ENCODE measurements around the gene TADA2A.
"Not testable (repeated sequence)": the region's sequence is repeated elsewhere in the genome, so short reads cannot be mapped to it uniquely, and the experiment has no call there.

The TADA2A gene

DNA sequence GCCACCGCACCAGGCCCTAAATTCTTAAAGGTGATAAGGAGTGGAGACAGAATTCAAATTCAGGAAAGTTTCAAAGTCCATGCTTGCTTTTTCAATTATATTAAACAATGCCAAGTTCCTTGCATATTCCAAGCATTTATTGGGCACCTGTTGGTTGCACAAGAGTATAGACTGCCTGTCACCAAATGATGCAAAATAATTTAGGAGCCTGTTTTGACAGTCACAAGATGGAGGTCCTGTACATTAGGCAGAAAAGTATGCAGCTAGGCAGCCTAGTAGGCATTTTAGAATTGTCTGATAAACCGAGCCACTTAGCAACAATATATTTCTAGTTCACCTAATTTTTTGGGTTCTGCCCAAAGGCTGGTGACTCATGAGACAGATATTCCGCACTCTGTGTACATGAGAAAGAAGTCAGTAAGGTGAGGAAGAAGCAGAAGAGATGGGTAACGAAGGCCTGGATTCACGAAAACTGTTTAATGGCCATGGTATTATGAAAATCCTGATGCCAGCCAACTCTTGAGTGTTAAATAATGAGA is 7.4 kb upstream of the TADA2A start:
- no peak for DNase-seq (ENCODE audit: low read depth)

DNA sequence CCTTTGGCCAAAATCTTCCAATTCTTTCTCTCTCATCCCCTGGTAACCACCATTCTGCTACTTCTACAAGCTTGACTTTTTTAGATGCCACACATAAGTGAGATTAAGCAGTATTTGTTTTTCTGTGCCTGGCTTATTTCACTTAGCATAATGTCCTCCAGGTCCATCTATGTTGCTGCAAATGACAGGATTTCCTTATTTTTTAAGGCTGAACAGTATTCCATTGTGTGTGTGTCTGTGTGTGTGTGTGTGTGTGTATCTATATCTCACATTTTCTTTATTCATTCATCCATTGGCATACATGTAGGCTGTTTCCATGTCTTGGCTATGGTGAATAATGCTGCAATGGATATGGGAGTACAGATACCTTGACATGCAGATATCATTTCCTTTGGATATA is 6.2 kb upstream of the TADA2A start:
- no peak for DNase-seq (ENCODE audit: low read depth)

DNA sequence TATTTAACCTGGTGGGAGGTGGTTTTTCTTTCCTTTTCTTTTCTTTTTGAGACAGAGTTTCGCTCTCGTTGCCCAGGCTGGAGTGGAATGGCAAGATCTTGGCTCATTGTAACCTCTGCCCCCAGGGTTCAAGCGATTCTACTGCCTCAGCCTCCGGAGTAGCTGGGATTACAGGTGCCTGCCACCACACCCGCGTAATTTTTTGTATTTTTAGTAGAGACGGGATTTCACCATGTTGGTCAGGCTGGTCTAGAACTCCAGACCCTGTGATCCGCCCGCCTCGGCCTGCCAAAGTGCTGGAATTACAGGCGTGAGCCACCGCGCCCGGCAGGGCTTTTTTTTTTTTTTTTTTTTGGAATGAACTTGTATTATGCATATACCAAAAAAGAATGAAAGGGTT is 1.2 kb upstream of the TADA2A start:
- DNase-seq (ENCODE audit: low read depth), result not testable (repeated sequence)

- DNase-seq (ENCODE audit: low read depth), result no peak
Observed at GRCh38 chr17:37405955-37406634, 591 bp upstream of the TADA2A start.

DNA sequence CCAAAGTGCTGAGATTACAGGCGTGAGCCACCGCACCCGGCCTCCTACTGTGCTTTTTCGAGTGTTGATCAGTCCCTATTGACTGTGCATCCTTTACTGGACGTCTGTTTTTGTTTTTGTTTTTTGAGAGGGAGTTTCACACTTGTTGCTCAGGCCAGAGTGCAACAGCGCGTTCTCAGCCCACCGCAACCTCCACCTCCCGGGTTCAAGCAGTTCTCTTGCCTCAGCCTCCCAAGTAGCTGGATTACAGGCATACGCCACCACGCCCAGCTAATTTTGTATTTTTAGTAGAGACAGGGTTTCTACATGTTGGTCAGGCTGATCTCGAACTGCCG is 1.4 kb downstream of the TADA2A start:
- DNase-seq (ENCODE audit: low read depth), result not testable (repeated sequence)

GRCh38 chr17:37410357-37410756 is 3.7 kb downstream of the TADA2A start:
- no peak for DNase-seq (ENCODE audit: low read depth)

DNA sequence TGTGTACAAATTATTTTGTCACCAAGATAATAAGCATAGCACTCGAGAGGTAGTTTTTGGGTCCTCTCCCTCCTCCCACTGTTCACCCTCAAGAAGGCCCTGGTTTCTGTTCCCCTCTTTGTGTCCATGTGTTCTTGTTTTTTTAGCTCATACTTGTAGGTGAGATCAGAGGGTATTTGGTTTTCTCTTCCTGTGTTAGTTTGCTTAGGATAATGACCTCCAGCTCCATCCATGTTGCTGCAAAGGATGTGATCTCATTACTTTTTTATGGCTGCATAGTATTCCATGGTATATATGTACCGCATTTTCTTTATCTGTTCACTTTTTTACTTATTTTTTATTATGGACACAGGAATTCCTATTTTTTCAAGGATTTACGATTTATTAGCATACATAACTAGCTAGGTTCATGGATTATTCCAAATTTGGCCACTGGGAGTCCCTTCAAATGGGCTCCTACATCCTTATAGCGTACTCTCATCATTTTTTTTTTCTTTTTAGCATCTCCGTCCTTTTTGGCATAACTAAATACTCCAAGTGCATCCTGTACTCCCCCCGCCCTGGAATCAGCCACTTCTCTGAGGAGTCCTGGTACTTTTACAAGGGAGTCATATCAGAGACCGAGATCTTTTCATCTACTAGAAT is 7.3 kb downstream of the TADA2A start:
- no peak for DNase-seq (ENCODE audit: low read depth)

DNA sequence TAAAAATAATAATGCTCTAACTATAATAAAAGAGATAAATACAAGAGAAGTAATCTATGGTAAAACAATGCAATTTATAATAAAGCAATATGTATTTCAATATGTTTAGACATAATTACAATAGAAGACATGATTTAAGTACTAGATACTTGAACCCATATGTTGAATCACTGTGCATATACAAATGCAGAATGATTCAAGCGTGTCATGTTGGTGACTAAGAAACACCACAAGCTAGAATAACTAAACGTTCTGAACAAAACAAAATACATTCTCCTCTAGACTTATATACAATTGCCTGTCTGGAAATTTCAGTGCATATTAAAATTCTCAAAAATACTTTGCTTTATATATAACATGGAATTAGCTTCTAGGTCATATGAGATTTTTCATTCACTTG is 11.2 kb downstream of the TADA2A start:
- no peak for DNase-seq (ENCODE audit: low read depth)

GRCh38 chr17:37422971-37423625 is 16.4 kb downstream of the TADA2A start:
- DNase-seq (ENCODE audit: low read depth), result no peak

DNA sequence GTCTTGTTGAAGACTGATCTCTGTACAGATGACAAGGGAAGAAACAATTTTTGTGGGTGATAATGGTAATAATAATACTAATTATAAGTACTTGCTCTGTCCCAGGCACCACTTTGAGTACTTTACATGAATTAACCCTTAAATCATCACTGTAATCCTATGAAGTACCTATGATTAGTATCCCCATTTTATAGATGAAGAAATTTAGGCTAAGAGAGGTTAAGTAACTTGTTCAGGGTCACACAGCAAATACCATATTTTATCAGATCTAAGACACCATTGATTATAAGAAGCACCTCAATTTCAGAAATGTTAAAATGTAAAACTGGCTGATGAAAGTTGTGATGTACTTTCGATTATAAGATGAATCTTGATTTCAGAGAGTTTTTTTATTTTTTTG is 18.6 kb downstream of the TADA2A start:
- DNase-seq (ENCODE audit: low read depth), result no peak

DNA sequence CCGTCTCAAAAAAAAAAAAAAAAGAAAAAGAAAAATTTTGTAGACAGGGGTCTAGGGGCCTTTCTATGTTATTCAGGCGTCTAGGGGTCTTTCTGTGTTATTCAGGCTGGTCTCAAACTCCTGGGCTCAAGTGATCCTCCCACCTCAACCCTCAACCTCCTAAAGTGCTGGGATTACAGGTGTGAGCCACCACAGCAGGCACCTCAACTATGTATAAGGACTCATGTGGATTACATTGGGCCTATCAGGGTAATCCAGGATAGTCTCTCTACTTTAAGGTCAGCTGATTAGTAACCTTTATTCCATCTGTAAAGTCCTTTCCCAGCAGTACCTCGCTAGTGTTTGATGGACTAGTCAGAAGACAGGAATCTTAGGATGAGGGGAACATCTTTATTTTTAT is 22.4 kb downstream of the TADA2A start:
- no peak for DNase-seq (ENCODE audit: low read depth)

DNA sequence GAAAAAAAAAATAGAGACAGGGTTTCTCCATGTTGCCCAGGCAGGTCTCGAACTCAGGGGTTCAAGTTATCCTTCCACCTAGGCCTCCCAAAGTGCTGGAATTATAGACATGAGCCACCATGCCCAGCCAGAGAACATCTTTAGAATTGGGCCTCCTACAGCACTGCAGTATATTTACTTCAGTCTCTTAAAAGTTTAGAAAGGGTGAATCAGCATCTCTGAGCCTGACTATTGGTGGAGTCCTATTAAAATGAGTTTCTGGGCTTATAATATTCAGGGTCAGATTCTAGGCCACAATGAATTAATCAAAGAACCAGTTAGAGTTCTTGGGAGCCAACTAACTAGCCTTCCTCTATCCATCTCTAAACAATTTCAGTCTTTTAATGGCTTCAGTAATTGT is 22.8 kb downstream of the TADA2A start:
- no peak for DNase-seq (ENCODE audit: low read depth)

DNA sequence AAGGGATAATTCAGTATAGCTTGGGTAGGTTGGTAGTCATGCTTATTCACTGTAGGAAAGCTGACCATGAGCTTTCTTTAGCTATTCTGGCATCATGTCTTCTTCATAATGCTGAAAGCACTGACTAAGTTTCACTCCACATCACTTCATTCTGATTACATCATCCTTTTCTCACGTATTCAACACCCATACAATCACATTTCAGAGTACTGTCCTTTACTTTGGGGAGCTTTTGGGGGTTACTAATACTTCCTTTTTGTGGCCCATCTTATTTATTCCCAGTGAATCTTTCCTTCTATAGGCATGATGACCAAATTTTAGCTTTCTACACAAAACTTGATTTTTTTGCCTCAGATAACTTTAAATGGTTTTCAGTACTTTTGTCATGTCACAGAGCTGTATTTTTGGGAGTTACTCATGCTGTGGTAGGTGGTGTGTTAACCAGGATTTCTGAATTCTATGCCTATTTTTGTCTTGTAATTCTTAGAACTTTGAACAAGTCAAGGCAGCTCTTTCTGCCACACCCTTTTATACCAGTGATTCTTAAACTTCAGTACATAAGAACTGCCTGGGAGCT is 23.5 kb downstream of the TADA2A start:
- DNase-seq (ENCODE audit: low read depth), result peak; percentile 37

- DNase-seq (ENCODE audit: low read depth), result no peak
Observed at GRCh38 chr17:37432671-37433070, 26.0 kb downstream of the TADA2A start.

GRCh38 chr17:37438141-37438540 is 31.5 kb downstream of the TADA2A start:
- DNase-seq (ENCODE audit: low read depth), result no peak

DNA sequence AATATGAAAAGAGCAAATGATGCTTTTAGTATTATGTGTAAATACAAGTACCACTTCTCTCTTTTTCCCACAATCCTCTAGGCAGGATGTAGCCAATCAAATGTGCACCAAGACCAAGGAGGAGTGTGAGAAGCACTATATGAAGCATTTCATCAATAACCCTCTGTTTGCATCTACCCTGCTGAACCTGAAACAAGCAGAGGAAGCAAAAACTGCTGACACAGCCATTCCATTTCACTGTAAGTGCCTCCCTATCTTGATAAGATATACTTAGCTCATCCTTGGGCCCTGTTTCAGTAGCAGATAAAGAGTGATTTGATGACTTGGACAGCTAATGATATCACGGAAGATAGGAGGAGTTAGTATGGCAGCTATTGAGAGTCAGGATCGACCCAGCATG is 33.7 kb downstream of the TADA2A start:
- DNase-seq (ENCODE audit: low read depth), result no peak

GRCh38 chr17:37441369-37442014 is 34.8 kb downstream of the TADA2A start:
- DNase-seq (ENCODE audit: low read depth), result not testable (repeated sequence)

DNA sequence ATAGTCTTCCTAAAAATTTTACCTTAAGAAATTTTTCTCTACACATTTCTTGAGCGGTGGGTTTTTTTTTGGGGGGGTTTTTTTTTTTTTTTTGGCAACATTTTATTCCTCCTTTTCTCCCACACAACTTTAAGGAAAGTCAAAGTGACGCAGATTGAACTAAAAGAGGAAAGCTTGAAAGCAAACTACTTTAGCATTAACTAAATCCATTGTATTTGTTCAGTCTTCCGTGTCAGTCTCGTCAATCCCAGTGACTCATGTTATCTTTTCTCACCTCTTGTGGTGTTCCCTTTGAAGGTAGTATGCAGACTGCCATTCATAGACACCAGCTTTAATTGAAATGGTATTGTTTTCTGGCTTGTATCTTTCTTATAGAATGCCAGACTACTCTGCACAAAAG is 39.3 kb downstream of the TADA2A start:
- DNase-seq (ENCODE audit: low read depth), result no peak

DNA sequence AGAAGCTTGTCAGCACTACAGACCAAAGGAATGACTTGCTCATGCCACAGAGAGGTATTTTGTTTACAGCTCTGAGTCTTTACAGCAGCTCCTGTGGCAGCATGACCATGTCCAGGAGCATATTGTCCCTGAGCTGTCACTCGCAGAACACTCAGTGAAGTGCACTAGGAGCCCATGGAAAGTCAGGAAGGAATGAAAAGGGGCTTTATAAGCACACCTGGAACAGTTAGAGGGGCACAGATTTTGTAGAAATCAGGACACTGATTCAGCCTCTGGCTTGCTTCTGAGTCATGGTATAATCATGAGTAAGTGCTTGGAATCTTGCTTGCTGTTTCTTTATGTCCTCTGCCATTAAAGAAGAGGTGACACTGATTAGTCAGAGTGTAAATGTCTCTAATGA is 41.0 kb downstream of the TADA2A start:
- DNase-seq (ENCODE audit: low read depth), result no peak

DNA sequence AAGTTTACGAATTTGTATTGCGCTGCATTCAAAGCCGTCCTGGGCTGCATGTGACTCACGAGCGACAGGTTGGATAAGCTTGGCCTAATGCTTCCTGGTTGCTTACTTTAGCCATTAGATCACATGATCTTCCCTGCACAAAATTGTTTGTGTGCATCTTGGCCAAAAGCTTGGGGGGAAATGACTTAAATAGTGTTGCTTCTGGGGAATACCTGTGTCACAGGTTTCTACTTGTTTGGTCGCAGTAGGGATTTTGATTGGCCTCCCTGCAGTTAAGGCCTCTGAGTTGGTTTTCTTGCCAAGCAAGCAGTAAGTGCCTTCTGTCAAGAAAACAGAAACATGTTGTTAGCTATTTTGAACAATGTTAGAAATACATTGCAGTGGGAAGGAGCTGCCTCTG is 43.4 kb downstream of the TADA2A start:
- DNase-seq (ENCODE audit: low read depth), result no peak

- not testable (repeated sequence) for DNase-seq (ENCODE audit: low read depth)
Observed at GRCh38 chr17:37457801-37458200, 51.1 kb downstream of the TADA2A start.

DNA sequence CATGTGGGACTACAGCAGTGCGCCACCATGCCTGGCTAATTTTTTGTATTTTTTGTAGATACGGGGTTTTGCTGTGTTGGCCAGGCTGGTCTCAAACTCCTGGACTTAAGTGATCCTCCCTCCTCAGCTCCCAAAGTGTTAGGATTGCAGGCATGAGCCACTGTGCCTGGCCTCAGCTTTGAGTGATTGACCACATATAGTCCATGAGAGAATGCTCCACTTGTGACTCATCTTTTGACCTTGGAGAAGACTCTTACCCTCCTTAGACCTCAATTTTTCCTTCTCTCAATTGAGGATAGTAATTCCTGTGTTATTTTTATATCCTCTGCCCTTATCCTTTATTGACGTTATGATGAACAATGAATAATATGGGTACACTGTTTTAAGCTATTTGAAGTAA is 52.1 kb downstream of the TADA2A start:
- peak; percentile 57 for DNase-seq (ENCODE audit: low read depth)

- no peak for DNase-seq (ENCODE audit: low read depth)
Observed at GRCh38 chr17:37461668-37462067, 55.0 kb downstream of the TADA2A start.
